WERI-Rb-1 (cell line): Measurements from ENCODE around the gene TMCC3.

Experiments
- DNase-seq: peaks from one replicate; pipeline ENCODE4 v3.0.0-alpha.2; 2020
- H3K27ac ChIP-seq: fragments of 250-450 bp; sonication (Bioruptor Pico); 2 replicates; pipeline ENCODE4 v1.5.1; 2020; ENCODE audit warnings: mild to moderate bottlenecking, moderate library complexity
- H3K27me3 ChIP-seq: fragments of 250-450 bp; sonication (Bioruptor Pico); 2 replicates; pipeline ENCODE4 v1.5.1; 2021; ENCODE audit warnings: mild to moderate bottlenecking, low read depth, moderate library complexity; ENCODE audit not compliant: insufficient read depth, severe bottlenecking
- H3K36me3 ChIP-seq: fragments of 250-450 bp; sonication (Bioruptor Pico); 2 replicates; pipeline ENCODE4 v1.5.1; 2020; ENCODE audit warnings: mild to moderate bottlenecking, moderate library complexity
- H3K4me3 ChIP-seq: 2 replicates; pipeline ENCODE4 v1.5.1; 2011; ENCODE audit warnings: low read depth, mild to moderate bottlenecking, control low read depth, low read length
- H3K9me3 ChIP-seq: fragments of 250-450 bp; sonication (Bioruptor Pico); 2 replicates; pipeline ENCODE4 v1.5.1; 2021; ENCODE audit warnings: mild to moderate bottlenecking, moderate library complexity; ENCODE audit not compliant: severe bottlenecking
- CTCF ChIP-seq: IDR thresholded peaks from 2 replicates; pipeline ENCODE4 v1.5.1; 2011; ENCODE audit warnings: low read depth, mild to moderate bottlenecking, control low read depth, inconsistent platforms, low read length

TMCC3 gene

GRCh38 chr12:94670898-94671297 is 20.5 kb upstream of the TMCC3 start:
- TF ChIP-seq CTCF, result no peak
- H3K9me3 ChIP-seq, result no peaks in the 10 kb centered on the region
- H3K36me3 ChIP-seq, result no peaks in the 10 kb centered on the region
- DNase-seq, result no peak
- no peaks in the 10 kb centered on the region for H3K27me3 ChIP-seq
- H3K27ac ChIP-seq, result no peak overlapping the region
- H3K4me3 ChIP-seq, result no peak overlapping the region

DNA sequence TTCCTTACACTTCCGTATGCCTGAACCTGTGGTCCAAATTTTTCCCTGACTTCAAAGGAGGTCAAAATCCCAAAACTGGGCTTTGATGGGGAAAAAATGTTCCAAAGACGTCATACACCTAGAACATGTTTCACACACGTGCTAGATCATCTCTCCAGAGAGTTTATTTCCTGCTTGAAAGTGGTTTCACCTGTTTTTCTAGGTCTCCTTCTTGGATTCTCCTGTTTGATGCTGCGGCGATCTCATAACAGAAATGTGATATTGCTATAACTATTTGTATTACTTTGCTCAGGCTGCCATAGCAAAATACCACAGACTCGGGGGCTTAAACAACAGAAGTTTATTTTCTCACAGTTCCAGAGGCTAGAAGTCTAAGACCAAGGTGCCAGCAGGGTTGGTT is 19.7 kb upstream of the TMCC3 start:
- Histone ChIP-seq H3K27ac (no peak overlapping the region), H3K4me3 (no peak overlapping the region), H3K9me3 (no peaks in the 10 kb centered on the region), H3K36me3 (no peaks in the 10 kb centered on the region), H3K27me3 (no peaks in the 10 kb centered on the region)
- DNase-seq, result no peak
- TF ChIP-seq CTCF, result no peak

DNA sequence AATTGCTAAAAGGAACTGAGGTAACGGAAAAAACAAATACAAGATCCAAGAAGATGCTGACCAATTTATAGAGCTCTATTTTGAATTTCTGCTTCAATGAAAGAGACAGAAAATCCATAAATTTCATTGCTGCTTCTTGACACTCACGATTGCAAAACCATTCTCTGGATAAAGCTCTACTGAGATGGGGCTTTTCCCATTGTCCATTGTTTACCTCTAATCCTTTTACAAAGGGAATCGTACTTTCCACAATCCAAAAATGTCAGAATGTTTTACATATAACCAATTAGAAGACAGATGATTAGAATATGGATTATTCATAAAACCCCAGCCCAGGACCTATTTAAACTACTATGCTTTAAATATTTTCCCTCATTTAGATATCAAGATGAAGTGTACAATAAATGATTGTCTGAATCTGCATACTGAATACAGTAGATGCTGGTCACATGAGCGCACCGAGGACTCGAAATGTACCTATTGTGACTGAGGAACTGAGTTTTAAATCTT is 16.7 kb upstream of the TMCC3 start:
- no peak overlapping the region for H3K27ac ChIP-seq
- no peak for TF ChIP-seq CTCF
- no peak for DNase-seq

DNA sequence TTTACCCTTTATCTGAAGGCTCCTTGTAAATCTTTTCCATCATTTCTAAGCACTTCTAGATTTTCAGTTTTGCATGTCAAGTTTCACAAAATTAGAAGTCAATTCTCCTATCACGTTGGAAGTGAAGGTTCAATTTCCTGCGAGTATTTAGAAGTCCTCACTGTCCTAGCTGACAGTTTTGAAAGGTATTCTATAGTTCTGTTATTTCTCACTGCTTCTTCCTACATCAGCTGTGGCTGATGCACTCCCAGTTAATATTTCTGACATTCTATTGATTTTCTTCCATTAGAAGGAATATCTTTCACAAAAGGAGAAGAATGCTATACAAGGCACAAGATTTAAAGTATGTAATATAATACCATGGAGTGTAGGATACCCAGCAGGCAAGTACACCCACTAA is 15.8 kb upstream of the TMCC3 start:
- no peaks in the 10 kb centered on the region for H3K36me3 ChIP-seq
- no peak for DNase-seq
- no peak for TF ChIP-seq CTCF
- H3K27me3 ChIP-seq, result no peaks in the 10 kb centered on the region
- H3K27ac ChIP-seq, result no peak overlapping the region
- no peak overlapping the region for H3K4me3 ChIP-seq
- no peaks in the 10 kb centered on the region for H3K9me3 ChIP-seq

More for the DNA sequence above, 16.7 kb upstream of the TMCC3 start:
- no peaks in the 10 kb centered on the region for H3K36me3 ChIP-seq
- no peaks in the 10 kb centered on the region for H3K27me3 ChIP-seq
- H3K4me3 ChIP-seq, result no peak overlapping the region
- H3K9me3 ChIP-seq, result no peaks in the 10 kb centered on the region

- H3K27ac ChIP-seq, result no peak overlapping the region
- H3K4me3 ChIP-seq, result no peak overlapping the region
- H3K36me3 ChIP-seq, result no peaks in the 10 kb centered on the region
- H3K9me3 ChIP-seq, result no peaks in the 10 kb centered on the region
- no peaks in the 10 kb centered on the region for H3K27me3 ChIP-seq
- TF ChIP-seq CTCF, result no peak
- no peak for DNase-seq
Observed at GRCh38 chr12:94663702-94664101, 13.3 kb upstream of the TMCC3 start.

DNA sequence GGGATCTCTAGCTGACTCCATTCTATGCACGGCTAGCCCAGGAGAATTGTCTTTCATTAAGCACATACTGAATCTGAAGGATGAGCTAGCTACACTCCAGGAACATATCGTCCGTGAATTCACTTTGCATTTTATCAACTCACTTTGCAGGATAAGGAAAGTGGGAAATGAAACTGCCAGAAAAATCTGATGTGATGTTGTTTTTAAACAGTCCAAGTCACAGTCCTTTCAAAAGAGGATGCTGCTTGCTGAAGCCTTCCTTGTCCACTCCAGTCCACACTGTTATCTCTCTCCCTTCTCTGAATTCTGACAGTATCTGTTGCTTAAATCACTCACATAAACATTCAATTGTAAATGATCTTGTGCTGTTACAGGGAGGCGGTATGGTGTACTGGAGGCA is 12.7 kb upstream of the TMCC3 start:
- Histone ChIP-seq H3K4me3 (no peak overlapping the region), H3K27ac (no peak overlapping the region), H3K36me3 (no peaks in the 10 kb centered on the region), H3K9me3 (no peaks in the 10 kb centered on the region), H3K27me3 (no peaks in the 10 kb centered on the region)
- DNase-seq, result no peak
- TF ChIP-seq CTCF, result no peak
